LoVo (cell line): Measurements from ENCODE around the gene TCIRG1.

Experiments used
- DNase-seq: peaks from one replicate; pipeline ENCODE4 v3.0.0-alpha.2; 2016; ENCODE audit warnings: low spot score

Gene TCIRG1

DNA sequence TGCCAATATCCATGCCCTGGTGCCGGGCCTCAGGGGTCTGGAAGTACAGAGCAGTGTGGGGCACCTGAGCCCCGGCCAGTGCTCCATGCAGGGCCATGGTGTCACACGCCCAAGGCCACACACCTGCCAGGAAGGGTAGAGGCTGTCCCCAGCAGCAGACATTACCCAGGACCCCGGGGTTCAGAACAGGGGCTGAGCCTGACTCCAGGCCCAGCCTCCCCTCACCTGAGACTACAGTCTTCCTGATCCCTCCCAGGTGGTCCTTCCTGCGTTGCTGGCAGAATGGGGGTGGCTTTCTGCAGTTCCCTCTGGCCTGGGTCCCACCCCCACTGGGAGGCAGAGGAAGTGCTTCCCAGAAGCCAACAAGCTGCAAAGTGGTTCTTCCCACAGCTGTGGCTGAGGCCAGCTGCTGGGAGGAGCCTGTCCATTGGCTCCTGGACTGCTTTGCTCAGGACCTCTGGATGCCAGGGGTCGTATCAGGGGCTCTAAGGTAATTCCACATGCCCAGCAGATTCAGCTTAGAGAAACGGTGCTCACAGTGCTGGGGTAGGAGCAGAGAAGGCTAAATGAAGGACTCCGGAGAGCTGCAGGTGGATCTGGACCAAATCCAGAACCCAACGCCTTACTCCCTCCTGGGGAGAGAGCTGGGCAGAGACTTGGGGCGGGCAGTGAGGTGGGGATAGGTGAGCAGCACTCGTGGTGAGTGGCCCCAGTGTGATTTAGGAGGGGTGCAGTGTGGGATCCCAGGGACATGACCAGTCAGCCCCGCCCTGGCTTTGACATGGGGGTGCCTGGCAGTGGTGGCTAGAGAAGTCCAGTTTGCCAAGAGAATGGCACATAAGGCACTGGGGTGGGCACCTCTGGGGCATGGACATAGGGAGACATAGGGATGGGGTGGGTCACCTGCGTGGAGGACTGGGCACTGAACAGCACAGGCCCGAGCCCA, 12.6 kb downstream of the TCIRG1 start:
- no peak for DNase-seq

DNA sequence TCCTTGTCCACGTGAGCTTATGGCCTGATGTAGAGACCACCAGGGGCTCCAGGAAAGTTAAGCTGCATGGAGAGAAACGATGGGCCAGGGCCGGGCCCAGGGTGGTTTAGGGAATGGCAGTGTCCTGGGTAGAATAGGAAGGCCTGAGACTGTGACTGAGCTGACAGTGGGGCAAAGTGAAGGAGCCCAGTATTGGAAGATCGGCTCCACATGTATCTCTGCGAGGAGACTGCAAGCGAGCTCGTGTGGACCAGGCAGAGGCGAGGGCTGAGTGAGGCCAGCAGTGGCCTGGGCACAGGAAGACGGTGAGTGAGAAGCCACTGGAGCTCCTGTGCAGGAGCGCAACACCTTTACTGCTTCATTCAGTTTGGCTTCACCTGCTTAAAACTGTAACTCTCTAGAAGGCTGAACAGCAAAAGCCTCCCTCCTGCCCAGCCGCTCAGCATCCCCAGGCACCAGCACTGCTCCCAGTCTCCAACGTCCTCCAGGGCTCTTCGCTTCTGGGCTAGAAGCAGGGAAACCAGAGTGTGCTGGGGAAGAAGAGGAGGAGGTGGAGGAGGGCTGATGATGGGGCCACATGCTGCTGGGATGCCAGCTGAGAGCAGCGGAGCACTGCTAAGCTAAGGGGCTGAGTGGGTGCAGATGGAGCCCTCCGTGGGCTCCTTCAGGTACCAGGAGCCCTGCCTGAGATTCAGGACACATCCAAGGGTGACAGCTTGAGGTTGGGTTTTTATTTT, 13.5 kb downstream of the TCIRG1 start:
- DNase-seq: no peak

DNA sequence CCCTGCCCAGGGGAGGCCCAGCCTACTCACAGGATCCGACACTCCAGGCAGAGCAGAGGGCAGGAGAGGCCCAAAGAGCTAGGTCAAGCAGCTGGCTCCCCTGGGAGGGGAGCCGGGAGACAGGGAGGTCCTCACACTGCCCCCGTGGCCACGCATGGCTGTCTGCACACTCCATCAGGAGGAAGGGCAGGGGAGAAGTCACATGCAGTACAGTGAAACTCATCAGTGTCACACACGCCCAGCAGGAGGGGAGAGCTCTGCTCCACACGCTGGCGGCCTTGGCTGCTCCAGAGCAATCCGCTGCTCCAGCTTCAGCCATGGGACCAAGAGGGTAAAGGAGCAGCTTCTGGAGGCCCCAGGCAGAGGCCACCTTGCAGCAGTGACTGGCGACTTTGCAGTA, 14.3 kb downstream of the TCIRG1 start:
- no peak for DNase-seq

DNA sequence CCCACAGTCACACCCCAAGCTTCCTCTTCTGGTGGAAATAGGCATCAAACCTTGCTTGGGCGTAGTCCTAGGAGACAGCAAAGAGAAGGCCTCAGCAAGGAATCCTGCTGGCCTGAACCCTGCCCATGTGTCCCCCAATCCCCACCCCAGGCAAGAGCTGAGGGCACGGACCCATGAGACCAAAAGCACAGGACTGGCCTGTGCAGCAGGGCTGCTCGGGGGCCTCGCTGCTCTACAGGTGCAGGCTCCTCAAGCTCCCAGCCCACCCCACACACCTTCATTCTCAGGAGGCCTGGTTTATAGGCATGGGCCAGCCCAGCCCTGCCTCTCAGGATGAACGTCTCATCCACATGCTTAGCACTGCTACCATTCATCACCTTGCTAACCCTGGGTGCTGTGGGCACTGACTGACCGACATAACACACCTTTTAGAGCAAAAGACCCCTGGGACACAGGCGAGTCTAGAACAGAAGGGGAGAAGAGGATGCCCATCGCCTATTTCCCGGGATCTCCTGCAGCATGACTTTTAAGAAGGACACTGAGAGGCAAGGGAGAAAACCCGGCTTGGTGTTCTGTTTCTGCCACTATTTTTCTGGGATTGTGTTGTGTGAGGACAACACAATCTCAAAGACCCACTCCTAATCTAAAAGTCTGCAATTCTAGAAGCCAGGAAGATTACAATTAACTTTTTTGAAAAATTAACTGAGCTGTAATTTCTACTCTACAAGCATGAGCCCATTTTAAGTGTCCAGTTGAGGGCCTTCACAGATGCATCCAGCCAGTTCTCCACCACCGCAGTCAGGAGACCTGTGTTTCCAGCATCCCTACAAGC, 15.4 kb downstream of the TCIRG1 start:
- no peak for DNase-seq

DNA sequence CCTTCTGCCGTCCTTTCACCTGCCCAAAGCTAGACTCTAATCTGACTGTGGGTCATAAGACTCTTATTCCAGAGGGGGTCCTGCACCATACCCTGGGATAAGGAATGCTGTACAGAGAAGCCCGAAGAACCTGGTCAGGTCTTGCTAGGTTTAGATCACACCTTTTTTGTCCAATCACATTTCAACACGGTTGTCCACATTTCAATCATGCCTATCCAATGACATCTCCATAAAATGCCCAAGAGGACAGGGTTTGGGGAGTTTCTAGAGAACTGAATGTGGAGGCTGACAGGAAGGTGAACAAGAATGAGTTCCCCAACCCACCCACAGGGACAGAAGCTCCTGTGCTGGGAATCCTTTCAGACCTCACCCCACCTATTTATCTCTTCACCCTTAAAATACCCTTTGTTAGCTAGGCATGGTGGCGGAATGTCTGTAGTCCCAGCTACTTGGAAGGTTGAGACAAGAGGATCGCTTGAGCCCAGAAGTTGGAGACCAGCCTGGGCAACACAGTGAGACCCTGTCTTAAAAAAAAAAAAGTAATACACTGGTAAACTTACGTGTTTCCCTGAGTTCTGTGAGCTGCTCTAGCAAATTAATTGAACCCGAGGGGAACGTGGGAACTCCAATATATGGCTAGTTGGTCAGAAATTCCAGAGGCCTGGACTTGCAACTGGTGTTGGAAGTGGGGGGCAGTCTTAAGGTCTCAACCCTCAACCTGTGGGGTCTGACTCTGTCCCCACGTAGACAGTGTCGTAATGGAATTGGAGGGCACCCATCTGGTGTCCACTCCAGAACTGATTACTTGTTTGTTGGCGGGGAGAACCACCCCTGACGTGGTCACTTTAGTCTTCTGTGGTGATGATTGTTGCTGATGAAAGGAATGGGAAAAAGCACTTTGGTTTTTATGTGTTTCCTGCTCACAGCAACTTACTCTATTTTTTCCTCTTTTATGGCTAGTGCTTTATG, 17.8 kb downstream of the TCIRG1 start:
- no peak for DNase-seq

DNA sequence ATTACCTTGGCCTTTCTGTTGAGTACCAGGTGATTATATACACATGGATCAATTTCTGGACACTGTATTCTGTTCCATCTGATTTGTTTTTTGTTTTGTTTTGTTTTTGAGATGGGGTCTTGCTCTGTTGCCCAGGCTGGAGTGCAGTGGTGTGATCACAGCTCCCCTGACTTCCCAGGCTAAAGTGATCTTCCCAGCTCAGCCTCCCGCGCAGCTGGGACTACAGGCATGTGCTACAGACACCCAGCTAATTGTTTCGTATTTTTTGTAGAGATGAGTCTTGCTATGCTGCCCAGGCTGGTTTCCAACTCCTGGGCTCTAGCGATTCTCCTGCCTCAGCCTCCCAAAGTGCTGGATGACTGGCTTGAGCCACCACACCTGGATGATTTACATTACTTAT, 19.0 kb downstream of the TCIRG1 start:
- DNase-seq: no peak

DNA sequence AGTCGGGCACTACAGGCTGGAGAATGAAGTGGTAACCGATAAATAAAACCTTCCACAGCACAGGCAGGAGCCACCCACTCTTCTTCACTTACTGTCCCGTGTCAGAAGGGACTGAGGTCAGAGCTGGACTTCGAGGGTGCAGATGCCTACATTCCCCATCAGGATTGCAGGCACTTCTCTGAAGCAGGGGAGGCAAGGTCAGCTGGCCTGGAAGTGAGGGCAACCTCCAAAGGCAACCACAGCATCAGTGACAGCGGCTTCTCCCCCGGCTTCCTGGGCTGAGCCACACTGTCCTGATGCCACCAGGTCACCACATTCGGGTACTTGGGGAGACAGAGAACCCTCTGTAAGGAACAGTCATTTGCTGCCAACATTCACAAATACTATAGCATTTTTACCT, 22.7 kb downstream of the TCIRG1 start:
- no peak for DNase-seq

DNA sequence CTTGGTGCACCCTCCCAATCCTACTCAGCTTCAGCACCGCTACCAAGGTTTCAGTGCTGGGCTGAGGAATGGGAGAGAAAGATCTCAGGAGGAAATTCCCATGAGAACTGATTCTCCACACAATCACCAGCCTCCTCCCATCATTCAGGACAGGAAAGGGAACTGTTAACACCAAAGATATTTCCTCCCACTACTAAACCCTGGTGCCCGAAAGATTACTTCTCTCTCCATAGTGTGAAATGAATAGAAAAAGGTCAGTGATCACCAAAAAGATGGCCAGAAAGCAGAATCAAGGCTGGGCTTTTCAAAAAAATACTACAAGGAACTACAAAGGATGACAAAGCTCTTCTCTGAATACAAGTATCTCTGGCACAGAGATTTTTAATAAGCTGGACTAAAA, 26.1 kb downstream of the TCIRG1 start:
- no peak for DNase-seq

DNA sequence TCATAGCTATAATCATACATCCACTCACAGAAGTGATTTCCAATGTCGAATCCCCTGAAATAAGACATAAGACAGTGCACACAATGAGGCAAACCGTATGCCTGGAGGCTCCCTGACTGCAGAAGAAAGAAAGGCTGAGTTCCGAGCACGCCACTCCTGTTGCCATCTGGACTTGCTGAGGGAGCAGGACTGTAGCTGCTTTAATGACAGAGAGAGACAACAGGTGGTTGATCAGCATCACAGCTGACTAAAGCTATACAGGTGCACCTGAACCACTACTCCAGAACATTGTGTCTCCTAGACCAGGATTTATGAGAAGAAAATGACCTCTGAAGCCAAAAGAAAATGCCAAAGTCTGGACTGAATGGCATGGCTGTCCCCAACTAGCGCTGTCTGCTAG, 27.0 kb downstream of the TCIRG1 start:
- no peak for DNase-seq

DNA sequence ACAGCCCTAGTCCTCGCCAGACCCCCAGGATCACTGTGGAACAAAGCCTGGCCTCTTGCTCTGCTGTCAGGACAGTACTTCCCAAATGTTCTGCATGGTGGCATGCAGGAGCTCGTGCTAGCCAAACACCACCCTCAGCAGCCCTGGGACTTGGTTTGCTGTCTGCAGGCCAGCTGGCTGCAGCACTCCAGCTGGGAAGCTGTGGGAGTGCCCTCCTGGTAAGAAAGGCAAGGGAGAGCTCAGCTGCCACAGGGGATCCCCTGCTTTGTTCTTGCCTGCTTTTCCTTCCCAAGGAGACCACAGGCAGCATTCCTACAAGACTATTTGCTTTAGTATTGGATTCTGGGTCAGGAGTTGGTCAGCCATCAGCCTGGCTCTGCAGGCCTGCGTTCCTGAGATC, 27.9 kb downstream of the TCIRG1 start:
- DNase-seq: no peak

DNA sequence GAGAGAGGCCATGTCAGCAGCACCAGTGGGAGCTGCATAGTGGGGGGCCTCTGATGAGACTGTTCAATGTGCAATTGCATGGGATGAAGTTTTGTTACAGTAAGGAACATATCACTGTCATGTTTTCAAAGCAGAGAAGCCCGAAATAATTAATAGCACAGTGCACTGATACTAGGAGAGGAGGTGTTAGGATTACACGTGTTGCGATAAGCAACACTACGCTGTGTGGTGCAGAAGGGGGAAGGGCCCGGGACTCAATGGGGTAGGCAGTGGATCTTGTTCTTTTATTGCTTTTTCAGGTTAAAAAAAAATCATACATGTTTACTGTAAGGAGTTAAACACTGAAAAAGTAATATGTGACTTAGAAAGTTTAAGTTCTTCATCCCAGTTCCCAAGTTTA, 29.2 kb downstream of the TCIRG1 start:
- DNase-seq: no peak

DNA sequence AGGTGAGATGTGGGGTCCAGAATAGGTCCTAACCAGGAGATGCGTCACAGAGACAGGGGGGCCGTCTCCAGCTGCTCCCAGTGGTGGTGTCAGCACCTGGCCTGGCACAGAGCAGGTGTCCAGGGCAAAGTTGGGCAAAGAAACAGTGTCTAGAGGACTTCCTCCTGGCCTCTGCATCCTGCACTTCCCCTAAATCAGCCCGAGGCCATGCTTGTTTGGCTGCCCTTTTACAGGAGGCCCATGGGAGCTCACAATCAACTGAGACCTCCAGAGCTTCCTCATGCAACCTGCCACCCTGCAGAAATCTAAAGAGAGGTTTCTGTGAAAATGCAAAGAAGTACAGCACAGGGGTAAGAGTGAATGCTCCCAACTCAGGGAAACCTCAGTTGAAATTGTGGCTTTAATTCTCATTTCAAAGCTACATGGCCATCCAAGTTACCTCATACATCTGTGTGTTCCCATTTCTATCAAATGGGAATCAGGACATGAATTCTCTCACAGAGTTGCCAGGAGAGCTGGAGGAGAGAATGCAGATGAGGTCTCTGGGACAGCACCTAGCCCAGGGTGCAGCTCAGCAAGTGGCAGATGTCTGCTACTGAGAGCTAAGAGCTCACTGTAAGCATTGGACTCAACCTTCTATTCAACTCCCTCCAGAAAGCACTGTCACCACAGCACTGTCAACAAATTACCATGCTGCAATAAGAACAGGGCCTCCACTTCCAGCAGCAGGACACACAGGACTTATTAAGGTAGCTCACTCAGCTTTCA, 32.6 kb downstream of the TCIRG1 start:
- DNase-seq: no peak

DNA sequence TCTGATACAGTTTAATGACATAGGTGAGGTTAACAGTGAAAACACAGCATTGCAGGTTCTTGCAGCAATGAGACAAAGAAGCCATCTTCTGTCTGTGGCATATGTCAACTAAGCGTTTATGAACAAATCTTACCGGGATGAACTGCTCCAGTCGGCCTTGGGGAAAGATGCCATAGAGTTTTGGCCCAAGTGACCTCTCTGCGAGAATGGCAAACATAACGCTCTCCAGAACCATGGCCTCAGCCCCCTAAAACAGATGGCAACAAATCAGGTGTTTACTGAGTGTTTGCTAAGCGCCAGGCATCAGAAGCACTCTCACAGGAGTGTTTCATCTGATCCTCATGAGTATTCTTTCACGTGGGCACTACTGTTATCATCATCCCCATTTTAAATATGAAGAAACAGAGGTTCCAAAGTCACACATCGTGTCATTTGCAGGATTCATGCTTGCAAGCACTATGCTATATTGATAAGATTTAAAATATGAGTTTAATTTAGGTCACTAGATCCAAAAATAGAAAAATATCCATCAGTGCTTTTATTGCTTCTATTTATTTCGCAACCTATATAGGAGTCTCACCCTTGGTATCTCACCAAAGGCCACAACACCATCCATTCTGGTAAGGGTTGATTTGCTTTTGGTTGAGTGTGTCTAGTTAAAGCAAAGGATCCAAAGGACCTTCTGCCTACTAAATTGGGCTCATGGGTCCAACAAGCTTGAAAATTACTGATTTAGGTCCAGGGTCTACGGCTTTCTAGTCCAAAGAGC, 35.9 kb downstream of the TCIRG1 start:
- no peak for DNase-seq

DNA sequence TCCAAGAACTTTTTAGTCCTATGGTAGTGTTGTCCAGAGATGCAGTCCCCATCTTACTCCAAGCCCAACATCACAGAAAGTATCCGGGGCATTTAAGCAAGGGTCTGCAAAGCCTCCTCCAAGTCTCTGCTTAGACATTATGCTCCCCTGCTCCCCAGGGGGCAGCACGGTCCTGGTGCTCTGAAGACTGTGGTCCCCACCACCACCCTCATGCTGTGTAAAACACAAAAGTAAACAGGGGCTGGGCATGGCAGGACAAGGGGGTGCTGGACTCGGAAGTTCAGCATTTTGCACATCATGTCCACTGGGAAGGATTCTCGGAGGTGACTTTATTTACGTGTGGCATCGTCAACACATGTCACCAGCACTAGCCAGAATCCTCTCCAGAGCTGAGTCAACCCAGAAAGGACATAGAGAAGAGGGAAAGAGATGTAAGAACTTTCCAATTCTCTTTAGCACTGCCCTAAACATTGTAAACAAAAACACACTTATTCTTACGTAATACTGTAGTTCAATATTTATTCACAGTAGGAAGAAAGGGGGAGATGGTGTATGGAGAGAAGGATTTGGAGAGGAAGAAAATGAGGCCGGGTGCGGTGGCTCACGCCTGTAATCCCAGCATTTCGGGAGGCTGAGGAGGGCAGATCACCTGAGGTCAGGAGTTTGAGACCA, 37.7 kb downstream of the TCIRG1 start:
- no peak for DNase-seq

DNA sequence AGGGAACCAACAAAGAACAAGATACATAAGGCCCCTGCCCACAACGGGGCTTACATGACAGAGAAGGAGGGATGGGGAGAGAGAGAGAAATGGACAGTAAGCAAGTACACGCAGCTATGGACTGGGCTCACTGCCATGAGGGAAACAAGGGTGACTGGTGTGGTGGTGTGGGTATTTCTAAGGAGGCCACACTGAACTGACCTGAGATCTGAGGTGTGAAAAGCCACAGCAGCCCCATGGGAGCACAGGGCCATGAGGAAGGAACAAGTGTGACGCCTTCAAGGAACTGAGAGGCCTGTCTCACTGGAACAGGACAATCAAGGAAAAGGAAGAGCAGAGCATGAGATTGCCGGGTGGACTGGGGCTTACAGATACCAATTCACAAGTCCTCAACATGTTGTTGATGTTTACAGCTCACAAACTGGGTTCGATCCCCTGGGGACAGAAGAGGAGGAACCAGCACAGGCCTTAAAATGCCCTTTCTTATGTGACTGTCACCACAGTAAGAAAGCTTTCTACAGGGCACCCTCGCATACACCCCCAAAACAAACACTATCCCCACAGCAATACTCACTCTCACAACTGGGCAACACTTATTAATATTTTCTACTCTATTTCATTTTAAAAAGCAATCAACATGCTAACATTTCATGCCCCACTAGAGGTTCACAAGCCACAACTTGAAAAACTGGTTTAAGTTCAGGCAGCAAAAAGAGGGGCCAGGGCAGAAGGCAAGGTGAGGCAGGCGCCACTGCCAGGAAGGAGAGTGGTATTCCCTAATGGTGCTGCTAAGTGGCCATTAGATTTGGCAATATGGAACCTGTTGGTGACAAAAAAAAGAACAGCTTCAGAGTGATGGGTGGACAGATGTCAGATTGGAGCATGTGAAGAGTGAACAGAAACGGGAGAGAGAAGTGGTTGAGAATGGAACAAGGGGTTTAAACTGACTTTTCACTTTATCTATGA, 39.1 kb downstream of the TCIRG1 start:
- DNase-seq: no peak

DNA sequence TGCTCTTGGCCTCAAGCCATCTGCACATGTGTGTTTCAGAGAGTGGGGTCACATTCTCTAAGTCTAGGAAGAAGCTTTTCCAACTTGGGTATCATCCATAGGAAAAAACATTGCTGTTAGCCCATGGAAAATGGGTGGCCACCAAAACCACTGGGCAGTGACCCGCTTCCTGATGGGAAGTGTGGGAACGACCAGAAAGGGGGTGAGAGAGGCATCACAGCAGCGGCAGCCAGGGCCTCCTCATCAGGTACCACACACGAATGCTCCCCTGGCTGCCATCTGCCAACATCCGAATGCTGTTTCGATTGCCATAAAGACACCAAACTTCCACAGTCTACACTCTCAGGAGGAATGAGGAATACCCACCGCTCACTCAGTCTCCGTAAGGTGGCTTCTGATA, 42.0 kb downstream of the TCIRG1 start:
- no peak for DNase-seq

DNA sequence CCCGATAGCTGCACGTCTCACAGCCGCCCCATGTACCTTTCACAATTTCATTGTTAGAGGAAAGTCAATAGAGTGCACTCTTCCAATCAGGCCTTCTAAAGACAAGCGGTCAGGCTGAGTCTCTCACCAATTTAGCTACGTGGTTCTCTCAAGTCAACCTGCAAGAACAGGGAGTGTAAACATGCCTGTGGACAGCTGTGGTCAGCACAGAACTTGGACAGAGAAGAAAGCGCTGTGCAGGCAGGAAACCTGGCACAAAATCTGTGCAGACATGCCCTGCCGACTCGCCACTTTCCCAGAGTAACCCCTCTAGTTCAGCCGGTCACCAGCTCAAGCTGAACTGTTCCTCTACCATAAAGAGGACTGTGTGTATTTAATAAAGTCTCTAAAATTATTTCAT, 42.9 kb downstream of the TCIRG1 start:
- DNase-seq: no peak

DNA sequence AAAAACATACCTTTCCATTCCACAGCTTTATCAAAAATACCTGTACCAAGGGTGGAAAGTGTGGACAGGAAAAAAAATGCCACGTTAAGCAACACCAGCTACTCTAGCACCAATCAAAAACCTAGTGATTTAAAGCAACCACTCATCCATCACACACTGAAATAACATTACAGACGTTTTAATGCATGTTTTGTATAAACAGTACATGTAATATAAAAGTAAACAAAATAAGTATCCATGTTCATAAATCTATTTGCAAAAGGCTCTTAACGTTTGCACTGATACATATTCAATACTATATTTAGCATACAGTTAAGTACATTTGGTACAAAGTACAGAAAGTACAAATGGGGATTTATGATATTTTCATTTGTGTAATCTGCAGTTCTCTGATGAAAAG, 43.7 kb downstream of the TCIRG1 start:
- DNase-seq: no peak
